A673 (cell line): Measurements from ENCODE around the gene SREBF2. TPM values are rescaled to one million over a fixed set of nuclear protein-coding genes. Genes with fewer than 3 reads are reported as not detected.

Source experiments
- BruUV-seq: library from RNA; stranded (reverse); fragments of 400-500 nt; replicated peaks from 2 replicates; lab custom pipeline; 2021; lab: Mats Ljungman, UMichigan
- CTCF ChIA-PET: fragments of 300-600 bp; sonication (Branson Sonifier 250); formaldehyde crosslinking; loops from one replicate; lab custom pipeline; 2022; ENCODE audit warnings: antibody characterized with exemption; lab: Charles Lee
- POLR2A ChIA-PET: fragments of 300-600 bp; sonication (Branson Sonifier 250); formaldehyde crosslinking; loops from one replicate; lab custom pipeline; 2022; ENCODE audit warnings: antibody characterized with exemption; ENCODE audit not compliant: low non-redundant PET; lab: Charles Lee
- DNase-seq: peaks from one replicate; pipeline ENCODE4 v3.0.0-alpha.2; 2015; ENCODE audit warnings: low spot score
- H3K27ac ChIP-seq: fragments of 200-600 bp; sonication (generic); 2 replicates; pipeline ENCODE4 v1.5.1; 2016; ENCODE audit warnings: mixed run types, low read depth, mild to moderate bottlenecking, mixed read lengths, antibody characterized with exemption, low read length; ENCODE audit not compliant: poor library complexity, severe bottlenecking
- H3K27me3 ChIP-seq: fragments of 200-600 bp; sonication (generic); replicated peaks from 2 replicates; pipeline ENCODE4 v1.6.1; 2017; ENCODE audit warnings: mixed run types, low read depth, mild to moderate bottlenecking, mixed read lengths, antibody characterized with exemption, low read length; ENCODE audit not compliant: insufficient read depth, poor library complexity
- H3K36me3 ChIP-seq: fragments of 200-600 bp; sonication (generic); 2 replicates; pipeline ENCODE4 v1.6.1; 2016; ENCODE audit warnings: mixed run types, mild to moderate bottlenecking, mixed read lengths, antibody characterized with exemption, low read length; ENCODE audit not compliant: insufficient read depth, poor library complexity, severe bottlenecking
- H3K4me1 ChIP-seq: fragments of 200-600 bp; sonication (generic); 2 replicates; pipeline ENCODE4 v1.6.1; 2017; ENCODE audit warnings: mixed run types, mild to moderate bottlenecking, mixed read lengths, antibody characterized with exemption, low read length; ENCODE audit not compliant: insufficient read depth, poor library complexity, severe bottlenecking
- H3K4me3 ChIP-seq: fragments of 200-600 bp; sonication (generic); 2 replicates; pipeline ENCODE4 v1.5.1; 2016; ENCODE audit warnings: low read depth, mixed run types, mild to moderate bottlenecking, mixed read lengths, low read length; ENCODE audit not compliant: poor library complexity, severe bottlenecking
- H3K9me3 ChIP-seq: fragments of 200-600 bp; sonication (generic); 2 replicates; pipeline ENCODE4 v1.6.1; 2016; ENCODE audit warnings: mixed run types, low read depth, mild to moderate bottlenecking, mixed read lengths, antibody characterized with exemption, low read length; ENCODE audit not compliant: poor library complexity, severe bottlenecking
- EZH2 ChIP-seq: fragments of 200-600 bp; sonication (generic); IDR thresholded peaks from 2 replicates; pipeline ENCODE4 v1.6.1; 2017; ENCODE audit warnings: borderline replicate concordance, low read depth, mild to moderate bottlenecking, mixed read lengths, antibody characterized with exemption, low read length; ENCODE audit not compliant: poor library complexity, severe bottlenecking
- intact Hi-C: fragments of 100-400 bp; cut with micrococcal nuclease; formaldehyde crosslinking; loops from one replicate; pipeline ENCODE4 v1.10.0; 2022; ENCODE audit not compliant: unreplicated experiment
- total RNA-seq: library from RNA; stranded (reverse); gene quantifications from 2 replicates; pipeline ENCODE4 v1.2.3, GENCODE V29; 2021
- TF ChIP-seq, protein P1 (sequence below): fragments of 300-800, 200-600 bp; sonication (generic); conservative IDR thresholded peaks from 2 replicates; pipeline ENCODE4 v1.5.1; 2017; ENCODE audit warnings: low read depth, mild to moderate bottlenecking, antibody characterized with exemption, low read length, moderate library complexity, mixed read lengths

The SREBF2 gene
- total RNA-seq, 1 experiment from 2014 or later, result 141 TPM

DNA sequence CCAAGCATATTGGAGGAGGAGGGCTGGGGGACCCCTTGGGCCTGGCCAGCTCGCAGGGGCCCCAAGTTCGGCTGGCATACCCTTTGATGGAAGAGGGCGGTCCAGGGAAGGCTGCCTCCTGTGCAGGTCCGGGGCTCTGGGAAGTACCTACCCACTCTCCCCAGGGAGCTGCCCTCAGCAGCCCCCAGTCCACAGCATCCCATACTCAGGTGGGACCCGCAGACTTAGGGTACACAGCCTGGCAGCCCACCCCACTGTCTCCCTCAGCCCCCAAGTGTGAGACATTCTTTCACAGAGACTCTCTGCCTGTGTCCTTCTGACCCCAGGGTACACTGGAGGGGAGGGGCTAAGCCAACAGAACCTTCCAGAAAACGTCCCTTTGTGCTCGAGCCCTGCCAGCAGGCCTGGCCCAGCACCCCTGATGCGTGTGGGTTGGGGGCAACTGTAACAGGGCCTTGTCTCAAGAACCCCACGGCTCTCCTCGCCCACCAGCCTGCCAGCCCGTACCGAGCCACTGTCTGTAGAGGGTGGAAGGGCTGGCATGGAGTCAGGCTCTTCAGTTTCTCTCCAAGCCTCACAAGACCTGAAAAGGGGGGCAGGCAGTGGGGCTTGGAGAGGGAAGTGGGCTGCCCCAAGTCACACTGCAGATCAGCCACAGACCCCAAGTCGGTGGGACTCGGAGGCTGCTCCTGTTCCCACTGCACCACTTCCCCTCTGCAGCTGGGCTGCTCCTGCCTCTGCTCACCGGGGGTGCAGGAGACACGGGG is 100.7 kb downstream of the SREBF2 start:
- CTCF ChIA-PET, result no interaction called here

DNA sequence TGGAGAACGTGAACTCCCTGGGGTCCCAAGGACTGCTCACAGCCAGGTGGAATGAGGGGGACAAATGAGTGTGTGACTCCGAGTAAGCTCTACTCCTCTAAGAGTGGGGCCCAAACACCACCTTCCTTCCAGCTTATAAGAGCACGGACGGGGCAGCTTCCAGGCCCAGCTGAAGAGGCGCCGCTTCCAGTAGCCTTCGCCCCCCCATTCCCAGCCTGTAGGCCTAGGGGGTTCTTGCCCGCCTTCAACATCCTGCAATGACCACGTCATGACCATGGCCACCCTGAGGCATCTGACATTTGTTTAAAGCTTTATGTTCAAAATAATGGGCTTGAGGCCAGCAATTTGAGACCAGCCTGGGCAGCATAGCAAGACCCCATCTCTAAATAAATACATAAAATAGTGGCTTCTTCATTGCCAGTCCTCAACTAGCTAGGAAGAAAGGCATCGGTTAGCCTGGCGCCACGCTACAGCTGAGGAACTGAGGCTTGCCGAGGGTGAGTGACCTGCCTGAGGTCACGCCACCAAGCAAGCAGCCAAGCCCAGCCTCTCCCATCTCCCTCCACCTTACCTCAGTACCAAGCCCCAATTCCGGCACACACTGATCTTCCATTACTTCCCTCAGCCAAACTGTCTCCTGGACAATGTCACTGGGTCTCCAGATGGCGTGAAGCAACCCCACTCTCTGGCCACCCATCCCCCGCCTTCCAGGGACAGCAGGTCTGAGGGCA is 101.5 kb downstream of the SREBF2 start:
- Histone ChIP-seq H3K4me1 (peaks cover 3% of the 10 kb centered on the region), H3K4me3 (no peak overlapping the region), H3K27me3 (no peaks in the 10 kb centered on the region), H3K36me3 (peaks cover 26% of the 10 kb centered on the region), H3K9me3 (no peaks in the 10 kb centered on the region), H3K27ac (peak overlapping the region; percentile 42)
- intact Hi-C loops, result no loop called here
- ChIA-PET CTCF (no interaction called here), POLR2A (no interaction called here)
- BruUV-seq, result no TSS peak
- TF ChIP-seq, protein P1, sequence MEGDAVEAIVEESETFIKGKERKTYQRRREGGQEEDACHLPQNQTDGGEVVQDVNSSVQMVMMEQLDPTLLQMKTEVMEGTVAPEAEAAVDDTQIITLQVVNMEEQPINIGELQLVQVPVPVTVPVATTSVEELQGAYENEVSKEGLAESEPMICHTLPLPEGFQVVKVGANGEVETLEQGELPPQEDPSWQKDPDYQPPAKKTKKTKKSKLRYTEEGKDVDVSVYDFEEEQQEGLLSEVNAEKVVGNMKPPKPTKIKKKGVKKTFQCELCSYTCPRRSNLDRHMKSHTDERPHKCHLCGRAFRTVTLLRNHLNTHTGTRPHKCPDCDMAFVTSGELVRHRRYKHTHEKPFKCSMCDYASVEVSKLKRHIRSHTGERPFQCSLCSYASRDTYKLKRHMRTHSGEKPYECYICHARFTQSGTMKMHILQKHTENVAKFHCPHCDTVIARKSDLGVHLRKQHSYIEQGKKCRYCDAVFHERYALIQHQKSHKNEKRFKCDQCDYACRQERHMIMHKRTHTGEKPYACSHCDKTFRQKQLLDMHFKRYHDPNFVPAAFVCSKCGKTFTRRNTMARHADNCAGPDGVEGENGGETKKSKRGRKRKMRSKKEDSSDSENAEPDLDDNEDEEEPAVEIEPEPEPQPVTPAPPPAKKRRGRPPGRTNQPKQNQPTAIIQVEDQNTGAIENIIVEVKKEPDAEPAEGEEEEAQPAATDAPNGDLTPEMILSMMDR, result no peak
- no peak for TF ChIP-seq EZH2
- DNase-seq, result no peak

More for the DNA sequence above, 100.7 kb downstream of the SREBF2 start:
- TF ChIP-seq EZH2, result no peak
- TF ChIP-seq, protein P1, result no peak
- no peaks in the 10 kb centered on the region for H3K9me3 ChIP-seq
- H3K4me1 ChIP-seq, result peaks cover 3% of the 10 kb centered on the region
- BruUV-seq, result no TSS peak
- POLR2A ChIA-PET, result no interaction called here
- intact Hi-C loops, result no loop called here
- peak overlapping the region; percentile 42 for H3K27ac ChIP-seq
- peaks cover 18% of the 10 kb centered on the region for H3K36me3 ChIP-seq
- no peak for DNase-seq
- no peaks in the 10 kb centered on the region for H3K27me3 ChIP-seq
- H3K4me3 ChIP-seq, result no peak overlapping the region

DNA sequence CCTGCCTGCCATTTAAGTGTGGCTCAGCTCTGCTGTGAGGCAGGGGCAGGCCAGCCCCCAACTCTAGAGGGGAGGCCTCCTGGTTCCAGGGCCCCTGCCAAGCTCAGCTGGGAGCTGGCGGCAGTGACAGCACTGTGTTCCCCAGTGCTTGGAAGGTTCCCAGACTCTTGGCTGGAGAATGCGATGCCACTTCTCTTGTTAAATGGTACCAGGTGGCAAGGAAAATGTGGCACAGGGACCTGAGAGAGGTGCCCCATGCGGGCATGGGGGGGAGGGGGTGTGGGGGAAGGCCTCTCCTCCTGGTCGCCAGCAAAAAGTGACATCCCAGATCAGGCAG is 102.1 kb downstream of the SREBF2 start:
- Histone ChIP-seq H3K4me3 (no peak overlapping the region), H3K4me1 (peaks cover 3% of the 10 kb centered on the region), H3K27me3 (no peaks in the 10 kb centered on the region), H3K27ac (no peak overlapping the region), H3K9me3 (no peaks in the 10 kb centered on the region), H3K36me3 (peaks cover 27% of the 10 kb centered on the region)
- TF ChIP-seq, protein P1, result no peak
- no peak for TF ChIP-seq EZH2
- intact Hi-C loops, result no loop called here
- ChIA-PET CTCF (no interaction called here), POLR2A (no interaction called here)
- DNase-seq, result no peak
- no TSS peak for BruUV-seq
